ENCODE data around the gene MFAP3L.

DNA sequence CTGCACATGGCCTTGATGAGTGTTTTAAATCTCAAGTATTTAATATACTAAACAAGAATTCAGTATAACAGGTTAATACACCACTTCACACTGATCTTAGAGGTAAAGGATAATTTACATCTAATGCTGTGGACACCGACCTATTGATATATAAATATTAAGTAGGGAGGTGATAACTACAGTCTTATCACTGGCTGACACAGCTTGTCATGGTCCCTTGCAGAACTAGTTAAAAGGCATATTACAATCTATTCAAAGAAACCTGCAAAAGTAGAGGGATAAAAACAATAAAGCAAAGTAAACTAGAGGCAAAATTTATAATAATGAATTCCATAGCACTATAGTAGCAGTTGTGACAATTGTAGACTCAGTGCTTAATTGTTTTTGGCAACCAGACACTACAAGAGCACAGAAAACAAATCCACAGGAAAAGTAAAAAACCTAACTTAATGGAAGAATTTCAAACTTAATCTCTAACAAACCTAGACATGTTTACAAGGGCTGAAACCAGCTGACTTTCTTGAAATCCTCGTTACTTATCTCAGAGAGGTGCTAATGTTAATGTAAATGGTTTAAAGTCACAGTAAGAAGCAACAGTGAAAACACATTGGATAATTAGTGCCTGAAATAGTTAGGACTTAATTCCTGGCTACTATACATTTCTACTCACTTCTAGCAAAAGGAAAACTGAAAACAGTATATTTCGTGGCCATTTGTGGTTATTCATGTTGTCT, 25.0 kb downstream of the MFAP3L start:
- TF ChIP-seq CTCF (conservative IDR thresholded peaks at IDR 0.05 in 1 of 2, IDR thresholded peaks at IDR 0.05 in 1 of 2; ENCODE audit: extremely low read depth in 1 of 2, insufficient read depth in 1 of 2, low read depth in 1 of 2, low read length in 2 of 2), result no peak
- TF ChIP-seq EZH2 (IDR thresholded peaks at IDR 0.05; ENCODE audit: borderline replicate concordance, low read length), result no peak

Measured in mammary epithelial cell (primary cell).